ENCODE results near the gene ADAMTS13.

Gene ADAMTS13

GRCh38 chr9:133457233-133457632 lies 35.1 kb downstream of the ADAMTS13 start:
- no peak for DNase-seq

- no peak for DNase-seq
These were observed 35.6 kb downstream of the ADAMTS13 start for GRCh38 chr9:133457748-133458147.

DNA sequence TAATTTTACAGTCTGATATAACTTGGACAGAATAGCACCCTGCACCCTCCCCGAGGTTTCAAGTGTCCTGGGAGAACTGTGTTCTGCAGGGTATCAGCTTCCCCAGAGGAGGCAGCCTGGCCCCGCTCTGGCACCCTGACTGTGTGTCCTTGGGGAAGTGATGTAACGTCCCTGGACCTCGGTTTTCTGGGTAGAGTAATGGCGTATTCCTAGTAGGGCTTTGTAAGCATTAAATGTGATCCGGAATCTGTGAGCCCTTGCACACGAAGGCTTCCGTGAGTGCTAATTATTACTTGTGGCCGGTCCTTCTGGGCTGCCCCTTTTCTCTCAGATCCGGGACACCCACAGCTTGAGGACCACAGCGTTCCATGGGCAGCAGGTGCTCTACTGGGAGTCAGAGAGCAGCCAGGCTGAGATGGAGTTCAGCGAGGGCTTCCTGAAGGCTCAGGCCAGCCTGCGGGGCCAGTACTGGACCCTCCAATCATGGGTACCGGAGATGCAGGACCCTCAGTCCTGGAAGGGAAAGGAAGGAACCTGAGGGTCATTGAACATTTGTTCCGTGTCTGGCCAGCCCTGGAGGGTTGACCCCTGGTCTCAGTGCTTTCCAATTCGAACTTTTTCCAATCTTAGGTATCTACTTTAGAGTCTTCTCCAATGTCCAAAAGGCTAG lies 36.6 kb downstream of the ADAMTS13 start:
- no peak for DNase-seq

DNA sequence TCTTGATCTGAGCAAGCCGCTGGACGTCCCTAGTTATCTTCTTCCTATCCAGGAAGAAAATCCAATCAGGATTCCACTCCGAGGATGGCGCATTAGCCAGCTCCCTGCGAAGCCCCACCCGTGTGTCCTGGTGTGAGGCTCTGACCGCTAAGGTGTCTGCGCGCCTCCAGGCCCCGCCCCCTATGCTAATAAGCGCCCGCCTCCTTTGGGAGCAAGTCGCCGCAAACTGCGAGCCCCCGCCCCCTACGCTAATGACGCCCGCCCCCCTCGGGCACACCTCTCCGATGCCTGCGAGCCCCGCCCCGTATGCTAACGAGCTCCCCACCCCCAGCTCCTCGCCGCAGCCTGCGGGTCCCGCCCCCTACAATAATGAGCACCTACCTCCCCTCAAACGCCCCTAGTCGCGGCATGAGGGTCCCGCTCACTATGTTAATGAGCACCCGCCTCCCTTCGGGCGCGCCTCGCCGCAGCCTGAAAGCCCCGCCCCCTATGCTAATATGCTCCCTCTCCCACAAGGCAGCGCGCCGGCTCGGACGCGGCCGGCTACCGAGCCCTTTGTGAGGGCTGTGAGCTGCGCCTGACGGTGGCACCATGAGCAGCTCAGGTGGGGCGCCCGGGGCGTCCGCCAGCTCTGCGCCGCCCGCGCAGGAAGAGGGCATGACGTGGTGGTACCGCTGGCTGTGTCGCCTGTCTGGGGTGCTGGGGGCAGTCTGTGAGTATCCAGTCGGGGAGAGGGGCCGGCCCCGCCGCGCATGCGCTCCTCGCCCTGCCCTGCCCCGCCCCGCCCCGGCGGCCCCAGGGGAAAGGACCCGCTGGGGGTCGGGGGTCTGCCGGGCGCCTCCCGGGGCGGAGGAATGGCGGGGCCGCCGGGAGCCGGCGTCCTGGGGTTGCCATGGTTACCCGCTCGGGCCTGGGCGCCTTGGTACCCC lies 37.6 kb downstream of the ADAMTS13 start, which contains the start of gene CACFD1:
Gene CACFD1 (plus strand): TSS at position 503 of the 929 bp plus-strand sequence. CDS start 89 bp downstream, at position 592.
- DNase-seq: peak; percentile 85

GRCh38 chr9:133460405-133461175 lies 38.4 kb downstream of the ADAMTS13 start:
- peak; percentile 28 for DNase-seq

DNA sequence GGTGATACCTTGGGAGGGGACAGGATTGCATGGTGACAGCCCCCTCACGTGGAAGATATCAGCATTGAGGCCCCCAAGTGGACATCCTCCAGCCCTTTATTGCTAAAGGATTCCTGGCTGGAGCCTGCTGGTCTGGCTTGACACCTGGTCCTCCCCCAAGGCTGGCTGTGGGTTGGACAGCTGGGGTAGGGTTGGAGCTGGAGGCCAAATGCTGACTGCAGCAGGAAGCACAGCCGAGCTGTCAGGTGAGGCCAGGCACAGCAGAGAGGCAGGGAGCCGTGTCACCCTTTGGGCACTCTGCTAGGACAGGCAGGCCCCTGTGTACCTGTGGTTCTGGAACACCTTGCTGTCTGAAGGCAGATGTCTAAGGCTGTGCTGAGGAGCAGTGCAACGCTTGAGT lies 39.8 kb downstream of the ADAMTS13 start:
- DNase-seq: no peak

GRCh38 chr9:133463234-133463863 lies 41.2 kb downstream of the ADAMTS13 start:
- no peak for DNase-seq

DNA sequence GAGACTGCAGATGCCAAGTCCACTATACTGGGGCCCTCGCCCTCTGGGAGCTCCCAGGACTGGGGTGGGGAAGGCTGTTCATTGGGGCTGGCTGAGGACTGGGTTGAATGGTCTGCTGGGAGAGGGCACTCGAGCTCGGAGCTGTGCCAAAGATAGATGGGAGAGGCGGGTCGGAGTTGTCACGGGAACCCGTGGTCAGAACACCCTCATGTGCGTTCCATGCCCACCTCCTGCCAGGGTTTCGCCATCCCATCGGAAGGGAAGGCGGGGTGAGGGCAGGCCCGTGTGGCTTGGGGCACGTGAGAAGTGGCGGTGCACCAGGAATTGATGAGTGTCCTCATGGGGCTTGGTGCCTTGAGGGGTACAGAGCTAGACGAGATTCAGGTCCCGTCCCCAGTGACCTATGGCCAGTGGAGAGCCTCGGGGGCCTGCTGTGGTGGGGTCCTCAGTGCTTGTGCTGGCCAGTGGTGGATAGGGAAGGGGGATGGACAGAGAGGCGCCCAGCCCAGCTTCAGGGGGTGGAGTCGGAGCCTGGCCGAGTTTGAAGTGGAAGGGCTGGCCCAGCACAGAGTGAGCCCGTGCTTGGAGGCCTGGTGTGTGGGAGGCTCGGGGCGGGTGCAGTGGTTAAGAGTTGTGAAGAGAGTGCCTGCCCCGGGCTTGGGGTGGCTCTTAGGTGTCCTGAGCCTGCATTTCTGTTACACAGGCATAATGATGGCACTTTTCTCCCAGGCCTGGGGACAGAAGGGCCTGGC lies 41.9 kb downstream of the ADAMTS13 start:
- no peak for DNase-seq

GRCh38 chr9:133464638-133465037 lies 42.5 kb downstream of the ADAMTS13 start:
- DNase-seq: no peak

GRCh38 chr9:133465984-133466383 lies 43.8 kb downstream of the ADAMTS13 start:
- no peak for DNase-seq

DNA sequence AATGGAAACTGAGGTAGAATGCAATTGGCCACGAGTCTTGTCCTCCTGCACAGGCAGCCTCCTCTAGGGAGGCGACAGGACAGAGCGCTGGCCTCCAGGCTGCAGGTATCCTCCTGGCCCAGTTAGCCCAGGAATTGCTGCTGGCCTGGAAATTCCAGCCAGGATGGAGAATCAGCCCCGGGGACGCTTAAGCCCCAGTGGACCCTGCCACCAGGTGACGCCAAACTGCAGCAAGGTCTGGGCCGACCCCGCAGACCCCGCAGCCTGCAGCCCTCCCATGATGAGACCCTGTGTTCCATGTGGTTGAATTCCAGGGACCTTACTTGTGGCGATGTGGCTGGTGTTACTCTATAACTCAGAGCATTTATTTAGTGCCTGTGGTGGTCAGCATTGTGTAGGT lies 44.9 kb downstream of the ADAMTS13 start:
- no peak for DNase-seq

- no peak for DNase-seq
These were observed 46.2 kb downstream of the ADAMTS13 start for GRCh38 chr9:133468374-133468773.

DNA sequence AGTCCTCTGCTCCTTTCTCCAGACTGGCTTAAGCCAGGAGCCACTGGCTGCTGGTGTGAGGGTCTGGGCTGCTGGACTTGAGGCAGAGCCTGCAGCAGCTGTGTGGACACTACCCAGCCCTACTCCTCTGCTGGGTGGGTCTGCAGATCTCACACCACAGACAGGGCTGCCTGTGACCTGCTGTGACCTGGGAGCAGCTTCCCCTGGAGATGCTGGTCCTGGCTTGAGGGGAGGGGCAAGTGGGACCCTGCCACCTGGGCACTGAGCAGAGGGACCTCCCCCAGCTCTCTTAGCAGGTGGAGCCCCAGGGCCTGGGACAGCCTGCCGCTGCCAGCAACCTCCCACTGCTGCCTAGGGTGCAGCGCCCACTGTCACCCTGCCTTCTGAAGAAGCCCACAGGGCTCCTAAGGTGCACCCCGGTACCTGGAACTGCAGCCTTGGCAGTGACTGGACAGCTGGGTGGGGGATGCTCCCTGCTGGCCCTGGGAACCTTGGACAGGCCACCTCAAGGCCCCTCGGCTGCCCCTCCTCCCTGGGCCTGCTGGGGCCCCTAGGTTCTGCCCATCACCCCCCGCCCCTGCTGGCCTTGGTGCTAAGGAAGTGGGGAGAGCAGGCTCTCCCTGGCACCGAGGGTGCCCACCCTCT lies 46.7 kb downstream of the ADAMTS13 start:
- DNase-seq: no peak

DNA sequence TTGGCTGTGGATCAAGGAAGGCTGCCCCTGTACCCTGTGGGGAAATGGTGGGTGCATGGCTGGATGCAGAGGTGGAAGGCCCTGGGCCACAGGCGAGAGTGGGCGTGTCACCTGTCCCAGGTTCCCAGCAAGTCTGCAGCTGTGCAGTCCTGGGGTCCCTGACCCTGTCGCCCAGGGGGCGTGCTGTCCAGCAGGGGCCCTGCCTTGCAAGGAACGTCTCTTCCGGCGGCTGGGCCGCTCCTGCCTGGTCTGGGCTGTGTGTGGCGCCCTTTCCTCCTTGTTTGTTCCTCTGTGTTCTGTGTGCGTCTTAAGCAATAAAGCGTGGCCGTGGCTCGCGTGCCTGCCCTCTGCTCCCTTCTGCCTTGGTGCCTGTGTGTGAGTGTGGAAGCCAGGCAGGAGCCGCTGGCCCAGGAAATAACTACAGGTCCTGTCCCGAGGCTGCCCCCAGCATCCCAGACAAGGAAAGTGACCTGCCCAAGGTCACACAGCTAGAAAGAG lies 48.3 kb downstream of the ADAMTS13 start:
- no peak for DNase-seq

- no peak for DNase-seq
These were observed 48.8 kb downstream of the ADAMTS13 start for GRCh38 chr9:133470988-133471387.

GRCh38 chr9:133471551-133472276 lies 49.5 kb downstream of the ADAMTS13 start:
- DNase-seq: no peak

- DNase-seq: no peak
These were observed 50.1 kb downstream of the ADAMTS13 start for GRCh38 chr9:133472277-133472645.

GRCh38 chr9:133472753-133473378 lies 50.7 kb downstream of the ADAMTS13 start:
- DNase-seq: no peak

- DNase-seq: no peak
These were observed 51.6 kb downstream of the ADAMTS13 start for GRCh38 chr9:133473743-133474142.

- DNase-seq: no peak
These were observed 52.0 kb downstream of the ADAMTS13 start for GRCh38 chr9:133474215-133474614.
